ENCODE measurements around the gene HDAC2. TPM values are rescaled to one million over a fixed set of nuclear protein-coding genes. Genes with fewer than 3 reads are reported as not detected.
"Not testable (repeated sequence)": the region's sequence is repeated elsewhere in the genome, so short reads cannot be mapped to it uniquely, and the experiment has no call there.

Gene HDAC2
- polyA plus RNA-seq, 3 donors, result 29.6 to 67.7 (median 54.6) TPM

DNA sequence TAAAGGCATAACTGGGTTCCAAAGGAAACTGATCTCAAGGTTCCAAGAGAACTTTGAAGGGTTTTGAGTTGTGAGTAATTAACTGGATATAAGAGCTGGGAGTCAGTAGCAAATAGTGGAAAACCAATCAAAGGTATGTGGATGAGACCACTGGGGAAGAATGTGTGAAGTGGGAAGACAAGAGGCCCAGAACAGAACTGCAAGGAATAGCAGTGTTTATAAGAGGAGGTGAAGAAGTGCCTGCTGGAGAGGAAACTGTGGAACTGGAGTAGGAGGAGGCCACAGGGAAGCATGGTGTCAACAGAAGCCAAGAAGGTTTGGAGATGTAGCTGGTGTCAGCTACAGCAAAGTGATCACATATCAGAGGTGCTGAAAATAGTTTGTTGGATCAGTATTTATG lies 18.7 kb upstream of the HDAC2 start:
- intact Hi-C loops (cut with micrococcal nuclease), result no loop called here
- Histone ChIP-seq H3K27ac (ENCODE audit: low read depth in 1 of 2, low read length in 2 of 2) (no peak overlapping the region), H3K27me3 (ENCODE audit: control insufficient read depth in 2 of 2, insufficient read depth in 2 of 2, low read length in 2 of 2) (no peaks in the 10 kb centered on the region), H3K36me3 (replicated peaks in 1 of 2; ENCODE audit: control insufficient read depth in 1 of 2, insufficient read depth in 2 of 2, low read length in 2 of 2) (no peaks in the 10 kb centered on the region), H3K4me3 (replicated peaks in 1 of 3; ENCODE audit: low read depth in 2 of 3, low read length in 3 of 3) (no peak overlapping the region), H3K9me3 (replicated peaks in 1 of 2; ENCODE audit: control insufficient read depth in 1 of 2, insufficient read depth in 1 of 2, low read length in 2 of 2) (peaks cover 0 to 6% of the 10 kb centered on the region in 2 donors), H3K4me2 (replicated peaks; ENCODE audit: extremely low read depth, low read length, poor library complexity, severe bottlenecking) (no peak overlapping the region), H4K20me1 (ENCODE audit: insufficient read depth, low read length) (no peaks in the 10 kb centered on the region), H3K4me1 (ENCODE audit: control insufficient read depth in 1 of 2, insufficient read depth in 2 of 2, low read length in 2 of 2) (no peaks in the 10 kb centered on the region), H3K79me2 (ENCODE audit: insufficient read depth, low read length) (no peaks in the 10 kb centered on the region), H3K9ac (ENCODE audit: insufficient read depth, low read length, poor library complexity, severe bottlenecking) (no peak overlapping the region), H2AFZ (ENCODE audit: insufficient read depth, low read depth, low read length, poor library complexity, severe bottlenecking) (no peak overlapping the region)
- no peaks in the 10 kb centered on the region for H3K36me3 Mint-ChIP-seq
- no peak overlapping the region for H3K4me3 Mint-ChIP-seq
- no peak overlapping the region for H3K27ac Mint-ChIP-seq
- H3K27me3 Mint-ChIP-seq (ENCODE audit: low read depth in 3 of 3), result peaks cover 0 to 3% (median 0%) of the 10 kb centered on the region in 3 donors
- peaks cover 2 to 12% (median 6%) of the 10 kb centered on the region in 7 donors for H3K9me3 Mint-ChIP-seq
- no peak for TF ChIP-seq CTCF (IDR thresholded peaks at IDR 0.05)
- no peaks in the 10 kb centered on the region for H3K4me1 Mint-ChIP-seq
- DNase-seq, result no peak

DNA sequence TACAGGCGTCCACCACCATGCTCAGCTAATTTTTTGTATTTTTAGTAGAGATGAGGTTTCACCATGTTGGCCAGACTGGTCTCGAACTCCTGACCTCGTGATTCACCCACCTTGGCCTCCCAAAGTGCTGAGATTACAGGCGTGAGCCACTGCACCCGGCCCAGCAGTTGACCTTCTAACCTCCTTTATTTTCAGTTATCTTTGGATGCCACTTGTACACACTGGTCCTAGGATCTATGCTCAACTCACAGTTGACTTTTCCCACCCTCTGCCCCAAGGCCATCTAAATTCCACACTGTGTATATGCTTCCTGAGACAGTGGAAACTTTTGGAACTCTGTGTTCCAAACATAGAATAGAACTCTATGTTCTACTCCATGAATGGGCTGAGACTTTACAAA lies 11.7 kb upstream of the HDAC2 start:
- 100% methylated on average over 3 of the region's 5 CpGs for WGBS (ENCODE audit: insufficient coverage)
- H3K9me3 Mint-ChIP-seq; H3K36me3 ChIP-seq (replicated peaks in 1 of 2; ENCODE audit: control insufficient read depth in 1 of 2, insufficient read depth in 2 of 2, low read length in 2 of 2); H3K27ac Mint-ChIP-seq; H4K20me1 ChIP-seq (ENCODE audit: insufficient read depth, low read length); H3K27me3 Mint-ChIP-seq (ENCODE audit: low read depth in 3 of 3); DNase-seq; H3K4me3 ChIP-seq (replicated peaks in 1 of 3; ENCODE audit: low read depth in 2 of 3, low read length in 3 of 3); H3K27ac ChIP-seq (ENCODE audit: low read depth in 1 of 2, low read length in 2 of 2); H3K4me2 ChIP-seq (replicated peaks; ENCODE audit: extremely low read depth, low read length, poor library complexity, severe bottlenecking); H2AFZ ChIP-seq (ENCODE audit: insufficient read depth, low read depth, low read length, poor library complexity, severe bottlenecking); H3K4me3 Mint-ChIP-seq; H3K27me3 ChIP-seq (ENCODE audit: control insufficient read depth in 2 of 2, insufficient read depth in 2 of 2, low read length in 2 of 2); intact Hi-C loops (cut with micrococcal nuclease); H3K9me3 ChIP-seq (replicated peaks in 1 of 2; ENCODE audit: control insufficient read depth in 1 of 2, insufficient read depth in 1 of 2, low read length in 2 of 2); H3K9ac ChIP-seq (ENCODE audit: insufficient read depth, low read length, poor library complexity, severe bottlenecking); H3K36me3 Mint-ChIP-seq; H3K79me2 ChIP-seq (ENCODE audit: insufficient read depth, low read length): not testable (repeated sequence)
- H3K4me1 ChIP-seq (ENCODE audit: control insufficient read depth in 1 of 2, insufficient read depth in 2 of 2, low read length in 2 of 2), result peaks cover 18 to 21% of the 10 kb centered on the region in 2 donors
- H3K4me1 Mint-ChIP-seq, result peaks cover 23% of the 10 kb centered on the region
